Kidney (tissue), 14 donors: ENCODE results near the gene GPC4. TPM values are rescaled to one million over a fixed set of nuclear protein-coding genes. Genes with fewer than 3 reads are reported as not detected.
"Not testable (repeated sequence)": the region's sequence is repeated elsewhere in the genome, so short reads cannot be mapped to it uniquely, and the experiment has no call there.

ENCODE experiments used
- DNase-seq, 5 donors: peaks; one replicate each; pipeline ENCODE4 v3.0.0-alpha.2; 2013 to 2020
- FAIRE-seq: peaks from 2 replicates; lab custom pipeline; 2012; peaks lifted over from hg19 to GRCh38; lab: Jason Lieb, UNC
- H3K27ac ChIP-seq, 2 donors: one replicate each; pipeline ENCODE4 v1.7.0; 2013; ENCODE audit warnings: low read depth in 2 of 2, low read length in 2 of 2, inconsistent platforms in 1 of 2
- H3K27me3 ChIP-seq: one replicate; pipeline ENCODE4 v1.7.1; 2013; ENCODE audit warnings: low read length, inconsistent platforms; ENCODE audit not compliant: control insufficient read depth, insufficient read depth
- H3K36me3 ChIP-seq, 3 donors: one replicate each; pipeline versions ENCODE4 v1.7.0 to v1.7.1; 2013; ENCODE audit warnings: low read length in 3 of 3, control low read depth in 1 of 3, inconsistent platforms in 1 of 3; ENCODE audit not compliant: insufficient read depth in 3 of 3, control insufficient read depth in 2 of 3
- H3K4me1 ChIP-seq, 3 donors: one replicate each; pipeline versions ENCODE4 v1.7.0 to v1.7.1; 2013; ENCODE audit warnings: low read length in 3 of 3, inconsistent platforms in 1 of 3, low read depth in 1 of 3; ENCODE audit not compliant: control insufficient read depth in 2 of 3, insufficient read depth in 2 of 3
- H3K4me3 ChIP-seq, 3 donors: one replicate each; pipeline versions ENCODE4 v1.7.0 to v1.8.1; 2013; ENCODE audit warnings: low read length in 3 of 3, control low read depth in 1 of 3, inconsistent platforms in 1 of 3
- H3K9ac ChIP-seq, 3 donors: one replicate each; pipeline versions ENCODE4 v1.7.0 to v1.7.1; 2013; ENCODE audit warnings: low read length in 3 of 3, control low read depth in 1 of 3, inconsistent platforms in 1 of 3
- H3K9me3 ChIP-seq, 3 donors: one replicate each; pipeline versions ENCODE4 v1.7.0 to v1.7.1; 2013; ENCODE audit warnings: low read length in 3 of 3, control low read depth in 1 of 3, inconsistent platforms in 1 of 3; ENCODE audit not compliant: control insufficient read depth in 2 of 3, insufficient read depth in 1 of 3
- CTCF ChIP-seq: IDR thresholded peaks from 3 replicates; pipeline ENCODE4 v1.5.1; 2012; ENCODE audit warnings: mild to moderate bottlenecking, moderate library complexity, borderline replicate concordance; ENCODE audit not compliant: insufficient read depth; ENCODE audit errors: extremely low read depth
- intact Hi-C: fragments of 100-400 bp; cut with DNase I; formaldehyde crosslinking; loops from one replicate; pipeline ENCODE4 v1.11.1; 2022
- polyA plus RNA-seq: library from polyadenylated mRNA; stranded (reverse); fragments of 350-450 nt; fragmentation: Illumina TruSeq; extraction: RNeasy Lipid Tissue Mini Kit (QIAGEN cat#74804); gene quantifications from one replicate; pipeline ENCODE4 v1.2.3, GENCODE V29; 2014; ENCODE audit warnings: low read depth, low replicate concordance; ENCODE audit not compliant: insufficient read depth
- total RNA-seq: library from RNA; stranded (reverse); fragmentation: NEBNext Ultra II Directional; extraction: Animal tissue kit (Norgen Biotek cat#: 25700); gene quantifications from one replicate; pipeline ENCODE4 v1.2.1, GENCODE V29; 2021
- donor health status: control.
- donor health status: control.
- donor health status: control.
- donor health status: control.
- donor health status: control.
- donor health status: DM: yes; HTN: yes; CAD: no.
- donor health status: Normal renal cell carcinoma (clear cell type).

The GPC4 gene
- total and polyA plus RNA-seq, 2 donors from 2014 or later: 19.5 to 70.3 TPM

DNA sequence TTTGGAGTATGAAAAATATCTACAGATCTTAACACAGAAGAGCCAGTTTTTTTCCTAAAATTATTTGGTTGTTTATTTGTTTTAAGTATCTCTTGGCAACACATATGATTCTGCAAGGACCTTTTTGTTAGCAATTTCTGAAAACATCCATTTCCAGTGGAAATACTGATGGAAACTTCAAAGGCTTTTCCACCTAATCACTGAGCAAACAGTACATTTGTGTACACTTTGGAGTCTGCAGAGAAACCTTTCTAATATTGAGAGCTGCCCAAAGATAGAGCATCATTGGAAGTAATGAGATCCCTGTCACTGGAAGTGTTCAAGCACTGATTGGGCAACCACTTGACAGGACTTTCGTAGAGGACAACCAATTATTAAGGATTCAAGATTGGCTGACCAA, 127.4 kb downstream of the GPC4 start:
- Histone ChIP-seq H3K9me3 (no peaks in the 10 kb centered on the region), H3K9ac (no peak overlapping the region), H3K4me3 (no peak overlapping the region), H3K4me1 (no peaks in the 10 kb centered on the region), H3K27ac (no peak overlapping the region), H3K27me3 (no peaks in the 10 kb centered on the region), H3K36me3 (no peaks in the 10 kb centered on the region)
- DNase-seq: no peak
- intact Hi-C loops: no loop called here
- no peak for TF ChIP-seq CTCF
- no peak for FAIRE-seq

GRCh38 chrX:133285341-133285740, 129.9 kb downstream of the GPC4 start:
- FAIRE-seq: no peak
- TF ChIP-seq CTCF: no peak
- Histone ChIP-seq H3K4me1 (no peaks in the 10 kb centered on the region), H3K9ac (no peak overlapping the region), H3K27ac (no peak overlapping the region), H3K36me3 (no peaks in the 10 kb centered on the region), H3K27me3 (no peaks in the 10 kb centered on the region), H3K9me3 (no peaks in the 10 kb centered on the region), H3K4me3 (no peak overlapping the region)
- intact Hi-C loops: no loop called here
- no peak for DNase-seq

DNA sequence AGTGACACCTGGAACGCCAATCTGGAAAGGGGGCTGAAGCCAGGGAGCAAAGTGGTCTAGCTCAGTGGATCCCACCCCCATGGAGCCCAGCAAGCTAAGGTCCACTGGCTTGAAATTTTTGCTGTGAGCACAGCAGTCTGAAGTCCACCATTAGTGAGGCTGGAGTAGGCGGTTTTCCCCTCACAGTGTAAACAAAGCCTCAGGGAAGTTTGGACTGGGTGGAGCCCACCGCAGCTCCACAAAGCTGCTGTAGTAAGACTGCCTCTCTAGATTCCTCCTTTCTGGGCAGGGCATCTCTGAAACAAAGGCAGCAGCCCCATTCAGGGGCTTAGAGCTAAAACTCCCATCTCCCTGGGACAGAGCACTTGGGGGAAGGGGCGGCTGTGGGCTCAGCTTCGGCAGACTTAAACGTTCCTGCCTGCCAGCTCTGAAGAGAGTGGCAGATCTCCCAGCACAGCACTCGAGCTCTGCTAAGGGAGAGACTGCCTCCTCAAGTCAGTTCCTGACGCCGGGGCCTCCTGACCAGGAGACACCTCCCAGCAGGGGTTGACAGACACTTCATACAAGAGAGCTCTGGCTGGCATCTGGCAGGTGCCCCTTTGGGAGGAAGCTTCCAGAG, 136.1 kb downstream of the GPC4 start:
- H3K36me3 ChIP-seq, DNase-seq, H3K4me1 ChIP-seq, H3K27me3 ChIP-seq, H3K9me3 ChIP-seq, FAIRE-seq, H3K4me3 ChIP-seq, intact Hi-C loops, H3K9ac ChIP-seq, H3K27ac ChIP-seq: not testable (repeated sequence)

GRCh38 chrX:133273180-133273579, 142.1 kb downstream of the GPC4 start:
- H3K9ac ChIP-seq: no peak overlapping the region
- no peaks in the 10 kb centered on the region for H3K4me1 ChIP-seq
- H3K27me3 ChIP-seq: no peaks in the 10 kb centered on the region
- DNase-seq: no peak
- FAIRE-seq: no peak
- no peaks in the 10 kb centered on the region for H3K9me3 ChIP-seq
- TF ChIP-seq CTCF: no peak
- intact Hi-C loops: no loop called here
- no peak overlapping the region for H3K4me3 ChIP-seq
- H3K27ac ChIP-seq: no peak overlapping the region
- no peaks in the 10 kb centered on the region for H3K36me3 ChIP-seq
